SK-N-SH (cell line): ENCODE results near the gene DPPA5.

Experiments used
- ELF1 ChIP-seq: IDR thresholded peaks from 2 replicates; pipeline ENCODE4 v1.4.0; 2012
- EZH2phosphoT487 ChIP-seq: fragments of 200-600 bp; sonication (generic); IDR thresholded peaks from 2 replicates; pipeline ENCODE4 v1.6.1; 2017; ENCODE audit warnings: low read depth, mixed run types, mild to moderate bottlenecking, antibody characterized with exemption, moderate library complexity, borderline replicate concordance
- FOXJ3 ChIP-seq: sonication (generic); formaldehyde crosslinking; IDR thresholded peaks from 2 replicates; pipeline ENCODE4 v1.5.1; 2020; ENCODE audit warnings: mild to moderate bottlenecking, missing genetic modification reagents
- GABPA ChIP-seq: IDR thresholded peaks from 2 replicates; pipeline ENCODE4 v1.4.0; 2012; ENCODE audit warnings: low read depth, mild to moderate bottlenecking
- JUND ChIP-seq: IDR thresholded peaks from 2 replicates; pipeline ENCODE4 v1.4.0; 2012
- RFX5 ChIP-seq: IDR thresholded peaks from 2 replicates; pipeline ENCODE4 v1.6.1; 2012; ENCODE audit warnings: mild to moderate bottlenecking, improper control_type of control experiment, low read length
- TF ChIP-seq, protein P1 (sequence below): IDR thresholded peaks from 2 replicates; pipeline ENCODE4 v1.4.0; 2012; ENCODE audit warnings: low read depth, borderline replicate concordance
- TF ChIP-seq, protein P2 (sequence below): fragments of 200-600 bp; sonication (generic); IDR thresholded peaks from 2 replicates; pipeline ENCODE4 v1.6.1; 2017; ENCODE audit warnings: antibody characterized with exemption, mild to moderate bottlenecking, moderate library complexity
- TF ChIP-seq, protein P3 (sequence below): IDR thresholded peaks from 2 replicates; pipeline ENCODE4 v1.4.0; 2012; ENCODE audit warnings: low read depth
- TF ChIP-seq, protein P4 (sequence below): IDR thresholded peaks from 2 replicates; pipeline ENCODE4 v1.6.1; 2012; ENCODE audit warnings: mild to moderate bottlenecking, low read depth, low read length, moderate library complexity

DNA sequence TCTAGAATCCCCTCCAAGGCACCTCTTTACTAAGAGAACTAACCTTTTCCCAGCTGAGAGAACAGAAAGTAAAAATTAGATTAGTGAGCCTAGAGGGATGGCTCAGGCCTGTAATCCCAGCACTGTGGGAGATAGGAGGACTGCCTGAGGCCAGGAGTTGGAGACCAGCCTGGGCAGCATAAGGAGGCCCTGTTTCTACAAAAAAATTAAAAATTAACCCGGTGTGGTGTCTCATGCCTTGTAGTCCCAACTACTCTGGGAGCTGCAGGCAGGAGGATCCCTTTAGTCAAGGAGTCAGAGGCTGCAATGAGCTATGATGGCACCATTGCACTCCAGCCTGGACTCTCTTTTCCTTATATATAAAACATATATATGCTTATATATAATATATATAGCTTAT is 21.1 kb upstream of the DPPA5 start:
- TF ChIP-seq, protein P1, sequence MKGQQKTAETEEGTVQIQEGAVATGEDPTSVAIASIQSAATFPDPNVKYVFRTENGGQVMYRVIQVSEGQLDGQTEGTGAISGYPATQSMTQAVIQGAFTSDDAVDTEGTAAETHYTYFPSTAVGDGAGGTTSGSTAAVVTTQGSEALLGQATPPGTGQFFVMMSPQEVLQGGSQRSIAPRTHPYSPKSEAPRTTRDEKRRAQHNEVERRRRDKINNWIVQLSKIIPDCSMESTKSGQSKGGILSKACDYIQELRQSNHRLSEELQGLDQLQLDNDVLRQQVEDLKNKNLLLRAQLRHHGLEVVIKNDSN, result no peak
- TF ChIP-seq, protein P2, sequence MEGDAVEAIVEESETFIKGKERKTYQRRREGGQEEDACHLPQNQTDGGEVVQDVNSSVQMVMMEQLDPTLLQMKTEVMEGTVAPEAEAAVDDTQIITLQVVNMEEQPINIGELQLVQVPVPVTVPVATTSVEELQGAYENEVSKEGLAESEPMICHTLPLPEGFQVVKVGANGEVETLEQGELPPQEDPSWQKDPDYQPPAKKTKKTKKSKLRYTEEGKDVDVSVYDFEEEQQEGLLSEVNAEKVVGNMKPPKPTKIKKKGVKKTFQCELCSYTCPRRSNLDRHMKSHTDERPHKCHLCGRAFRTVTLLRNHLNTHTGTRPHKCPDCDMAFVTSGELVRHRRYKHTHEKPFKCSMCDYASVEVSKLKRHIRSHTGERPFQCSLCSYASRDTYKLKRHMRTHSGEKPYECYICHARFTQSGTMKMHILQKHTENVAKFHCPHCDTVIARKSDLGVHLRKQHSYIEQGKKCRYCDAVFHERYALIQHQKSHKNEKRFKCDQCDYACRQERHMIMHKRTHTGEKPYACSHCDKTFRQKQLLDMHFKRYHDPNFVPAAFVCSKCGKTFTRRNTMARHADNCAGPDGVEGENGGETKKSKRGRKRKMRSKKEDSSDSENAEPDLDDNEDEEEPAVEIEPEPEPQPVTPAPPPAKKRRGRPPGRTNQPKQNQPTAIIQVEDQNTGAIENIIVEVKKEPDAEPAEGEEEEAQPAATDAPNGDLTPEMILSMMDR, result no peak
- TF ChIP-seq RFX5 (no peak), FOXJ3 (CRISPR knock-in tag) (no peak), EZH2phosphoT487 (no peak), JUND (no peak), ELF1 (no peak), GABPA (no peak)
- TF ChIP-seq, protein P3, sequence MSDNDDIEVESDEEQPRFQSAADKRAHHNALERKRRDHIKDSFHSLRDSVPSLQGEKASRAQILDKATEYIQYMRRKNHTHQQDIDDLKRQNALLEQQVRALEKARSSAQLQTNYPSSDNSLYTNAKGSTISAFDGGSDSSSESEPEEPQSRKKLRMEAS, result no peak
- TF ChIP-seq, protein P4, sequence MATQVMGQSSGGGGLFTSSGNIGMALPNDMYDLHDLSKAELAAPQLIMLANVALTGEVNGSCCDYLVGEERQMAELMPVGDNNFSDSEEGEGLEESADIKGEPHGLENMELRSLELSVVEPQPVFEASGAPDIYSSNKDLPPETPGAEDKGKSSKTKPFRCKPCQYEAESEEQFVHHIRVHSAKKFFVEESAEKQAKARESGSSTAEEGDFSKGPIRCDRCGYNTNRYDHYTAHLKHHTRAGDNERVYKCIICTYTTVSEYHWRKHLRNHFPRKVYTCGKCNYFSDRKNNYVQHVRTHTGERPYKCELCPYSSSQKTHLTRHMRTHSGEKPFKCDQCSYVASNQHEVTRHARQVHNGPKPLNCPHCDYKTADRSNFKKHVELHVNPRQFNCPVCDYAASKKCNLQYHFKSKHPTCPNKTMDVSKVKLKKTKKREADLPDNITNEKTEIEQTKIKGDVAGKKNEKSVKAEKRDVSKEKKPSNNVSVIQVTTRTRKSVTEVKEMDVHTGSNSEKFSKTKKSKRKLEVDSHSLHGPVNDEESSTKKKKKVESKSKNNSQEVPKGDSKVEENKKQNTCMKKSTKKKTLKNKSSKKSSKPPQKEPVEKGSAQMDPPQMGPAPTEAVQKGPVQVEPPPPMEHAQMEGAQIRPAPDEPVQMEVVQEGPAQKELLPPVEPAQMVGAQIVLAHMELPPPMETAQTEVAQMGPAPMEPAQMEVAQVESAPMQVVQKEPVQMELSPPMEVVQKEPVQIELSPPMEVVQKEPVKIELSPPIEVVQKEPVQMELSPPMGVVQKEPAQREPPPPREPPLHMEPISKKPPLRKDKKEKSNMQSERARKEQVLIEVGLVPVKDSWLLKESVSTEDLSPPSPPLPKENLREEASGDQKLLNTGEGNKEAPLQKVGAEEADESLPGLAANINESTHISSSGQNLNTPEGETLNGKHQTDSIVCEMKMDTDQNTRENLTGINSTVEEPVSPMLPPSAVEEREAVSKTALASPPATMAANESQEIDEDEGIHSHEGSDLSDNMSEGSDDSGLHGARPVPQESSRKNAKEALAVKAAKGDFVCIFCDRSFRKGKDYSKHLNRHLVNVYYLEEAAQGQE, result no peak
